ENCODE results near the gene RSPO1.

RSPO1 gene

DNA sequence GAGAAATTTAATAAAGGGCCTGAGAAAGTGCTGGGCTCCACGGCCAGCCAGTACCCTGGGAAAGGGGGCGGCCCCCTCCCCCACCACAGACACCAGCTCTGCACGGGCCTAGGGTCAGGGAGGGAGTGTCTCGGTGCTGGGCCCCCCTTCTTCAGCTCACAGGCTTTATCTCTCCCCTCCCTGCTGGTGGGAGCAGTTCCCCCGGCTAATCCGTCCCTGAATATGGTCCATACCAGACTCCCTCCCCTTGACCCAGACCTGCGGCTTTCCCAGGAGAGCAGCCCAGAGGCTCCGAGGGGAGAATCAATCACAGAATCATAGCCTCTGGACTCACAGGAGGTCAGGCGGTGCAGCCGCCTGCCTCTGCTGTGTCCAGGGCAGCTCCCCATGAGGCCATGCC, 26.0 kb upstream of the RSPO1 start:
- TF ChIP-seq PPARA (CRISPR knock-in tag; IDR thresholded peaks at IDR 0.05; ENCODE audit: borderline replicate concordance) (no peak), ESRRG (CRISPR knock-in tag; IDR thresholded peaks at IDR 0.05) (no peak), POU6F1 (CRISPR knock-in tag; IDR thresholded peaks at IDR 0.05; ENCODE audit: borderline replicate concordance, low read depth) (no peak), PATZ1 (CRISPR knock-in tag; IDR thresholded peaks at IDR 0.05; ENCODE audit: borderline replicate concordance) (no peak), ARNTL (CRISPR knock-in tag; IDR thresholded peaks at IDR 0.05; ENCODE audit: borderline replicate concordance, low read depth) (no peak), TCF4 (CRISPR knock-in tag; IDR thresholded peaks at IDR 0.05; ENCODE audit: borderline replicate concordance) (no peak), ZNF8 (CRISPR knock-in tag; IDR thresholded peaks at IDR 0.05) (no peak), RARB (CRISPR knock-in tag; IDR thresholded peaks at IDR 0.05) (no peak), ZNF565 (CRISPR knock-in tag; conservative IDR thresholded peaks at IDR 0.05; ENCODE audit: low read depth) (no peak), BACH2 (CRISPR knock-in tag; IDR thresholded peaks at IDR 0.05; ENCODE audit: borderline replicate concordance) (no peak), ZFP30 (CRISPR knock-in tag; IDR thresholded peaks at IDR 0.05) (no peak), CREB5 (CRISPR knock-in tag; IDR thresholded peaks at IDR 0.05; ENCODE audit: low read depth) (no peak)
- ATAC-seq: no peak

- TF ChIP-seq ZNF565 (CRISPR knock-in tag; conservative IDR thresholded peaks at IDR 0.05; ENCODE audit: low read depth): no peak
- no peak for TF ChIP-seq PATZ1 (CRISPR knock-in tag; IDR thresholded peaks at IDR 0.05; ENCODE audit: borderline replicate concordance)
- no peak for TF ChIP-seq PPARA (CRISPR knock-in tag; IDR thresholded peaks at IDR 0.05; ENCODE audit: borderline replicate concordance)
- no peak for TF ChIP-seq ZNF70 (CRISPR knock-in tag; IDR thresholded peaks at IDR 0.05)
- no peak for TF ChIP-seq ESRRG (CRISPR knock-in tag; IDR thresholded peaks at IDR 0.05)
- no peak for TF ChIP-seq ZC3H10 (CRISPR knock-in tag; IDR thresholded peaks at IDR 0.05)
- no peak for TF ChIP-seq ZFP3 (CRISPR knock-in tag; IDR thresholded peaks at IDR 0.05)
- no peak for ATAC-seq
Observed at GRCh38 chr1:37658486-37658885, 23.8 kb upstream of the RSPO1 start.

DNA sequence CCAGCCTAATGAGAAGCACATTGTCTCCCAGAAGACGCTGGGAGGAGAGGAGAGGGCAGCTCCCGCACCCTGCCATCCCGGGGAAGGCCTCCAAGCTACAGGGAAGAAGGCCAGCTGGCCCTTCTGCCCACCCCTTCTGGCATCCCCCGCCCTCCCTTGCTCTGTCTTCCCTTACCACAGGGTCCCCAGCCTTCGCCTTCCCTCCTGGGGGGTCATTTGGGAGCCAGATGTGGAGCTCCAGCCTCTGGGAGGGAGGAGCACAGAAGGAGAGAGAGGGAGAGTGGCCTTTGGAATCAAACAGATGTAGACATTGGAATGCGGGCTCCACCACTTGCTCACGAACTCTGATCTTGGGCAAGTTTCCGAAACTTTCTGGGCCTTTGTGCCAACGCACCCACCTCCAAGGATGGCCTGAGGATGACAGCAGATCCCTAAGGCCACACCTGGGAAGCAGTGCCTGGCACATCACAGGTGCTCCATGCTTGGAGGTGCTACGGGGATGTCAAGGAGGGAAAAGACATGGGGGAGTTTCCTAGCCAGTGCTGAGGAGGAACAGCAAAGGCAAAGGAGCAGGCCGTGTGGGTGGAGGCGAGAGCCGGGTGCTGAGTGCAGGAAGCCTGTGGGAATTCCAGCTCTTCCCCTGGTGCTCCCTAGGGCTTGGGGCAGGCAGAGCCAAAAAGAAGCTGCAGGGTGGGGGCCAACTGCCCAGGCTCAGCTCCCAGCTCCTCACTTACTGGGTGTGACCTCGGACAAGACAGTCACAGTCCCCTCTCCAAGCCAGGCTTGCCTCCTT, 23.1 kb upstream of the RSPO1 start:
- TF ChIP-seq ARNTL (CRISPR knock-in tag; IDR thresholded peaks at IDR 0.05; ENCODE audit: borderline replicate concordance, low read depth) (no peak), CREB5 (CRISPR knock-in tag; IDR thresholded peaks at IDR 0.05; ENCODE audit: low read depth) (no peak), PPARA (CRISPR knock-in tag; IDR thresholded peaks at IDR 0.05; ENCODE audit: borderline replicate concordance) (no peak), BACH2 (CRISPR knock-in tag; IDR thresholded peaks at IDR 0.05; ENCODE audit: borderline replicate concordance) (no peak), ZNF565 (CRISPR knock-in tag; conservative IDR thresholded peaks at IDR 0.05; ENCODE audit: low read depth) (no peak), PATZ1 (CRISPR knock-in tag; IDR thresholded peaks at IDR 0.05; ENCODE audit: borderline replicate concordance) (no peak), ZC3H10 (CRISPR knock-in tag; IDR thresholded peaks at IDR 0.05) (no peak), ZFP30 (CRISPR knock-in tag; IDR thresholded peaks at IDR 0.05) (no peak), CSRNP3 (CRISPR knock-in tag; IDR thresholded peaks at IDR 0.05) (no peak), RARB (CRISPR knock-in tag; IDR thresholded peaks at IDR 0.05) (no peak)
- ATAC-seq: no peak

Data from SK-N-SH treated with all-trans-retinoic acid at 6 μM for 48 hours (cell line).